Gastrocnemius medialis (tissue), 4 donors: ENCODE data around the gene CACNA1C.

Experiments used
- POLR2A ChIP-seq, 2 donors: fragments of 450-650 bp; IDR thresholded peaks; one replicate each; pipeline ENCODE4 v1.6.1; 2017; ENCODE audit warnings: antibody characterized with exemption in 2 of 2, mild to moderate bottlenecking in 2 of 2, moderate library complexity in 2 of 2
- TF ChIP-seq, protein P1 (sequence below), 5 experiments: fragments of 450-650 bp in 3 of 5; fragments of 200-600 bp in 2 of 5; sonication (generic) in 2 of 5; IDR thresholded peaks in 4 of 5; conservative IDR thresholded peaks in 1 of 5; 1 replicate in 4 of 5; 2 replicates in 1 of 5; pipeline ENCODE4 v1.5.1; 2016 to 2019; ENCODE audit warnings: antibody characterized with exemption in 5 of 5, mild to moderate bottlenecking in 3 of 5, moderate library complexity in 3 of 5

DNA sequence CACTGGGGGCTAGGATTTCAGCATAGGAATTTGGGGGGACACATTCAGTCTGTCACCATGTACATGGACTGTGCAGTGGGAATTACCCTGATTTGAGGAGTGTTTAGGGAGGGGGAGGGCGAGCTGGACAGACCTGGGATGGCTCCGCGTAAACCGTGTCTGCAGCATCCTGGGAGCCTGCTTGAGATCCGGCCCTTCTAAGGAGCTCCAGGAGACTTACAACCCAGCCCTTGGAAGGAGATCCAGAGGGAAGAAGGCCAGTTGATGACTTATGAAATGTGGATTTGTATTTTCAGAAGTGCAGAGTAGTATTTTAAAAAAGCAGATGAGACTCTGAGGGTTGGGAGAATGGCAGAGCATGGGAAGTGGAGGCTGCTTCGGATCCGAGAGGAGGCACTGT, 153.2 kb downstream of the CACNA1C start:
- TF ChIP-seq, protein P1, sequence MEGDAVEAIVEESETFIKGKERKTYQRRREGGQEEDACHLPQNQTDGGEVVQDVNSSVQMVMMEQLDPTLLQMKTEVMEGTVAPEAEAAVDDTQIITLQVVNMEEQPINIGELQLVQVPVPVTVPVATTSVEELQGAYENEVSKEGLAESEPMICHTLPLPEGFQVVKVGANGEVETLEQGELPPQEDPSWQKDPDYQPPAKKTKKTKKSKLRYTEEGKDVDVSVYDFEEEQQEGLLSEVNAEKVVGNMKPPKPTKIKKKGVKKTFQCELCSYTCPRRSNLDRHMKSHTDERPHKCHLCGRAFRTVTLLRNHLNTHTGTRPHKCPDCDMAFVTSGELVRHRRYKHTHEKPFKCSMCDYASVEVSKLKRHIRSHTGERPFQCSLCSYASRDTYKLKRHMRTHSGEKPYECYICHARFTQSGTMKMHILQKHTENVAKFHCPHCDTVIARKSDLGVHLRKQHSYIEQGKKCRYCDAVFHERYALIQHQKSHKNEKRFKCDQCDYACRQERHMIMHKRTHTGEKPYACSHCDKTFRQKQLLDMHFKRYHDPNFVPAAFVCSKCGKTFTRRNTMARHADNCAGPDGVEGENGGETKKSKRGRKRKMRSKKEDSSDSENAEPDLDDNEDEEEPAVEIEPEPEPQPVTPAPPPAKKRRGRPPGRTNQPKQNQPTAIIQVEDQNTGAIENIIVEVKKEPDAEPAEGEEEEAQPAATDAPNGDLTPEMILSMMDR (IDR thresholded peaks at IDR 0.05 in 4 of 5, conservative IDR thresholded peaks at IDR 0.05 in 1 of 5): no peak
- TF ChIP-seq POLR2A (IDR thresholded peaks at IDR 0.05): no peak
